Umbilical cord (tissue), 2 donors: ENCODE measurements around the gene DPP3. TPM values are rescaled to one million over a fixed set of nuclear protein-coding genes. Genes with fewer than 3 reads are reported as not detected.
"Not testable (repeated sequence)": the region's sequence is repeated elsewhere in the genome, so short reads cannot be mapped to it uniquely, and the experiment has no call there.

Experiments
- DNase-seq: peaks from one replicate; pipeline ENCODE4 v3.0.0-alpha.2; 2015; ENCODE audit warnings: low spot score
- total RNA-seq: library from RNA; depleted of rRNA; stranded (reverse); fragments of >200 nt; gene quantifications from one replicate; pipeline ENCODE4 v1.2.3, GENCODE V29; 2014; ENCODE audit warnings: low replicate concordance; ENCODE audit not compliant: insufficient read depth

The DPP3 gene, protein sequence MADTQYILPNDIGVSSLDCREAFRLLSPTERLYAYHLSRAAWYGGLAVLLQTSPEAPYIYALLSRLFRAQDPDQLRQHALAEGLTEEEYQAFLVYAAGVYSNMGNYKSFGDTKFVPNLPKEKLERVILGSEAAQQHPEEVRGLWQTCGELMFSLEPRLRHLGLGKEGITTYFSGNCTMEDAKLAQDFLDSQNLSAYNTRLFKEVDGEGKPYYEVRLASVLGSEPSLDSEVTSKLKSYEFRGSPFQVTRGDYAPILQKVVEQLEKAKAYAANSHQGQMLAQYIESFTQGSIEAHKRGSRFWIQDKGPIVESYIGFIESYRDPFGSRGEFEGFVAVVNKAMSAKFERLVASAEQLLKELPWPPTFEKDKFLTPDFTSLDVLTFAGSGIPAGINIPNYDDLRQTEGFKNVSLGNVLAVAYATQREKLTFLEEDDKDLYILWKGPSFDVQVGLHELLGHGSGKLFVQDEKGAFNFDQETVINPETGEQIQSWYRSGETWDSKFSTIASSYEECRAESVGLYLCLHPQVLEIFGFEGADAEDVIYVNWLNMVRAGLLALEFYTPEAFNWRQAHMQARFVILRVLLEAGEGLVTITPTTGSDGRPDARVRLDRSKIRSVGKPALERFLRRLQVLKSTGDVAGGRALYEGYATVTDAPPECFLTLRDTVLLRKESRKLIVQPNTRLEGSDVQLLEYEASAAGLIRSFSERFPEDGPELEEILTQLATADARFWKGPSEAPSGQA
- 24.6 TPM for total RNA-seq

DNA sequence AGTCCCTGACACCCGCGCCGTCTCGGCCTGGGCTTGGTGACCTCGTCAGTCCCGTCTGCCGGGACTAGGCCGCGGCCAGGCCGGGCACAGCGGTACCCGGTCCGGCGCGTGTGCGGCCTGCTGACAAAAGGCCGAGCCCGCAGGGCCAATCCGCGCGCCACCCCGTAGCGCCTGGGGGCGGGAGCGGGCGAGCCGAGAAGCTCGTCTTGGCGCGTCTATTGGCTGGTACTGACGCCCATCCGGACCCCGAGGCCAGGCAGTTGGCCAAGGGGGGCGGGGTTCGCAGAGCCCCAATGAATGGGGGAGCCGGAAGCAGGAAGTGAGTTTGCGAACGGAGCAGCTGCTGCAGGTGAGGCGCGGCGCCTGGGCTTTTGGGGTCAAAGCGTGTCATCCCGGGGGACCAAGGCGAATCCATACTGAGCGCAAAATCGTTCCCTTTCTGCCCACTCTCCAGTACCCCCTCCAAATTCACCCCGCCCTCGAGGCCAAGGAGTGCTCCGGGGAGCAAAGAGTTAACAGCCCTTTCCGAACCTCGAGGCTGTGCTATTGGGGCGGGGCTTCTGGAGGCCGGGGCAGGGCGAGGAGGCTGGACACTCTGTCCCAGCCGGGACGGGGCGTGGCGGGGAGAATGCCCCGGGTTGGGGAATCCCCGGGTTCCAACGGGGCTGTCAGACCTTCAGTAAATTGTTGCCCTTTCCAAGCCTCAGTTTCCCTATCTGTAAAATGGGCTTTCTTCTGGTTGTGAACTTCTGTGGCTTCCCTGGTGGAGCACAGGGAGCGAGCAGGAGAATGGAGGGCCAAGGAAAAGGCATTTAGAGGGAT, at the start of gene DPP3:
Gene DPP3 (plus strand): TSS at position 318 of the 822 bp plus-strand sequence. CDS start 1,767 bp downstream, outside the sequence.
- peak; percentile 98 for DNase-seq

DNA sequence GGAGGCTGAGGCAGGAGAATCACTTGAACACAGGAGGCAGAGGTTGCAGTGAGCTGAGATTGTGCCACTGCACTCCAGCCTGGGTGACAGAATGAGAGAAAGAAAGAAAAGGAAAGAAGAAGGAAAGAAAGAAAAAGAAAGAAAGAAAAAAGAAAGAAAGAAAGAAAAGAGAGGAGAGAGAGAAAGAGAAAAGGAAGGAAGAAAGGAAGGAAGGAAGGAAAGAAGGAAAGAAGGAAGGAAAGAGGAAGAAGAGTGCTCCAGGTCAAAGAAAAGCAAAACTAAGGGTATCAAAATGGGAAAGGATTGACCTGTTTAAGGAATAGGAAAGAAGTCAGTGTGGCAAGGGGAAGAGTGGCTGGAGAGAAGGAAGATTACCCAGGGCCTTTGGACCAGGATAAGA, 48.9 kb upstream of the DPP3 start:
- not testable (repeated sequence) for DNase-seq

DNA sequence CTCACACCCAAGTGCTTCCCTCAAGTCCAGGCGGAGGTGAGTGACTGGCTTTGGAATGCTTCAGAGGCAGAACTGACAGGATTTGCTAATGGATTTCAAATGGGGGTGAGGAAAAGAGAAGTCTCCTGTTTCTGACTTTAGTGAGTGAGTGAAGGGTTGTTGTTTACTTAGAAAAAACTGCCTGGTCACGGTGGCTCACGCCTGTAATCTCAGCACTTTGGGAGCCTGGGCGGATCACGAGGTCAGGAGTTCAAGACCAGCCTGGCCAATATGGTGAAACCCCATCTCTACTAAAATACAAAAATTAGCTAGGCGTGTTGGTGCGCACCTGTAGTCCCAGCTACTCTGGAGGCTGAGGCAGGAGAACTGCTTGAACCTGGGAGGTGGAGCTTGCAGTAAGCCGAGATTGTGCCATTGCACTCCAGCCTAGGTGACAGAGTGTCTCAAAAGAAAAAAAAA, 48.3 kb upstream of the DPP3 start:
- not testable (repeated sequence) for DNase-seq

DNA sequence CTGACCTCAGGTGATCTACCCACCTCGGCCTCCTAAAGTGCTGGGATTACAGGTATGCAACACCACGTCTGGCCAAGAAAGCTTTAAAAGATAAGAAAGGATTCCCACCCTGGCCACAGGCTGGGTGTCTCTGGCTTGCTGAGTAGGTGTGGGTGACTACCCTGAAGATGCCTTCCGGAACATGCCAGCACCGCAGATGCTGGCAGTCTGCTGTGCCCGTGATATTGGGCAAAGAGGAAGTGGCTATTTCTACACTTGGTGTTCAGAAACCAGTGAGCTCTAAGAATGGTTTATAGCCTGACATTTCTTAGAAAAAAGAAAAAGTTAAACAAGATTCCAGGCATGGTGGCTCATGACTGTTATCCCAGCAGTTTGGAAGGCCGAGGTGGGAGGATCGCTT, 47.6 kb upstream of the DPP3 start:
- DNase-seq: no peak

DNA sequence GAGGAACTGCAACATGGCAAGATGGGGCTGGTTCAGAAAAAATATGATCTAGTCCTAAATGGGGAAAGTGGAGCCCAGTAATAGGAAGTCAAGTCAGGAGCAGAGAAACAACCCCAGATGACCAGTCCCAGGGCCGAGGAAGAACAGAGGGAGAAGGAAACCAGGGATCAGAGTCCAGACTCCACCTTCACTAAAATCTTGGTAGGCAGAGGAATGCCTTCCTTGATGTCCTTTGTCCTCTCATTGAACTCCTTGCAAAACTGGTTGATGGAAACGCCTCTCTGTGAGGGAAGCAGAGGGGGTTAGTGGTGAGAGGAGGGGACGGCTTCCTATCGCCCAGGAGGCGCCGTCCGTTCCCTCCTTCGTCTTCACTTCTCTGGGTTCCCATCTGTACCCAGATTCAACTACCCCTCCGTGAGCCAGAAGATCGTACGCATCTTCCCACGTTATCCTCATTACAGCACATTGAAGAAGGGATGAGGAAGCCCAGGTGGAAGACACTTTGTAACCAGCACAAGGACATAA, 42.2 kb upstream of the DPP3 start:
- no peak for DNase-seq

DNA sequence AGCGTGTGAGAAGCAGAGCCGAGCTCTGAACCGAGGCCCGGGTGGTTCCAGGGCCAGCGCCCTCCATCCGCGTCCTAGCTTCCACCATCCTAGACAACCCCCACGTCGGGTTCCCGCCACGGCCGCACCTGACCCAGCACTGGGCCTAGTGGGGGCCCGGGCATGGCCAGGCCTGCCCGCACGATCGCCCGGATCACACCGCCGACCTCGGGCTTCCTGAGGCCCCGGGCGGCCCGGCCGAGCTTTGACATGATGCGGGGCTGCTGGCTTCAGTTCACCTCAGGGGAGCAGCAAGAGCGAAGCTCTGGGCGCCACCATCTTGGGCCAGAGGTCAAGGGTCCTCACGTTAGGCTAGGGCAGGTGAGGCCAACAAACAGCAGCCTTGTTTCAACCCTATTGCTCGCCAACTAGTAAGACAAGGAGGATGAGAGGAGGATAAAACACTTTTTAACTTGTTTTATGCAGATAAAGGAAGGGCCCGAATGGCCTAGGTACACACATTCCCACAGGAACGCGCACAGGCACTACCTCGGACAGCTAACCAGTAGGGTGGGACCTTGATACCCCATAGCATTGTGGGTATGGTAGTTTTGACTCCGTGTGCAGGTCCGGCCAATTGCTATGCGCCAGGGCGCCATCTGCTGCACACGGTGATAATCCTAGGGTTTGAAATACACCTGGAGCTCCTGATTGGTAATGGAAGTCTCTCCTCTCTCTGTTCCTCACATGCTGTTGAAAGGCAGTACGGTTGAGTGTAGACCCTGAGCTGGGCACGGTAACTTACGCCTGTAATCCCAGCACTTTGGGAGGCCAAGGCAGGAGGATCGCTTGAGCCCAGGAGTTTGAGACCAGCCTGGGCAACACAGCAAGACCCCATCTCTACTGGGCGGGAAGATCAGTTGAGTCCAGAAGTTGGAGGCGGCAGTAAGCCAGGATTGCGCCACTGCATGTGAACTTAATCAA, 41.4 kb upstream of the DPP3 start, which contains the start of gene MRPL11:
Gene MRPL11 (minus strand): TSS at position 345 of the 963 bp plus-strand sequence. CDS start 94 bp downstream, at position 251.
- peak; percentile 95 for DNase-seq

DNA sequence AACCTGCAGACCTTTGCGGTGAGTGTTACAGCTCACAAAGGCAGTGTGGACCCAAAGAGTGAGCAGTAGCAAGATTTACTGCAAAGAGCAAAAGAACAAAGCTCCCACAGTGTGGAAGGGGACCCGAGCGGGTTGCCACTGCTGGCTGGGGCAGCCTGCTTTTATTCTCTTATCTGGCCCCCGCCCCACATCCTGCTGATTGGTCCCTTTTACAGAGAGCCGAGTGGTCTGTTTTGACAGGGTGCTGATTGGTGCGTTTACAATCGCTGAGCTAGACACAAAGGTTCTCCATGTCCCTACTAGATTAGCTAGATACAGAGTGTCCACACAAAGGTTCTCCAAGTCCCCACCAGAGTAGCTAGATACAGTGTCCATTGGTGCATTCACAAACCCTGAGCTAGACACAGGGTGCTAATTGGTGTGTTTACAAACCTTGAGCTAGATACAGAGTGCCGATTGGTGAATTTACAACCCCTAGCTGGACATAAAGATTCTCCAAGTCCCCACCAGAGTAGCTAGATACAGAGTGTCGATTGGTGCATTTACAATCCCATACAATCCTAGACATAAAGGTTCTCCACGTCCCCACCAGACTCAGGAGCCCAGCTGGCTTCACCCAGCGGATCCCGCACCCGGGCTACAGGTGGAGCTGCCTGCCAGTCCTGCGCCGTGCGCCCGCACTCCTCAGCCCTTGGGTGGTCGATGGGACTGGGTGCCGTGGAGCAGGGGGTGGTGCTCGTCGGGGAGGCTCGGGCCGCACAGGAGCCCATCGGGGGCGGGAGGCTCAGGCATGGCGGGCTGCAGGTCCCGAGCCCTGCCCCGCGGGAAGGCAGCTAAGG, 39.9 kb upstream of the DPP3 start:
- DNase-seq: not testable (repeated sequence)

DNA sequence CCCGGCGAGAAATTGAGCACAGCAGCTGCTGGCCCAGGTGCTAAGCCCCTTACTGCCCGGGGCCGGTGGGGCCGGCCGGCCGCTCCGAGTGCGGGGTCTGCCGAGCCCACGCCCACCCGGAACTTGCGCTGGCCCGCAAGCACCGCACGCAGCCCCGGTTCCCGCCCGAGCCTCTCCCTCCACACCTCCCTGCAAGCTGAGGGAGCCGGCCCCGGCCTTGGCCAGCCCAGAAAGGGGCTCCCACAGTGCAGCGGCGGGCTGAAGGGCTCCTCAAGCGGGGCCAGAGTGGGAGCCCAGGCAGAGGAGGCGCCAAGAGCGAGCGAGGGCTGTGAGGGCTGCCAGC, 39.3 kb upstream of the DPP3 start:
- DNase-seq: not testable (repeated sequence)

DNA sequence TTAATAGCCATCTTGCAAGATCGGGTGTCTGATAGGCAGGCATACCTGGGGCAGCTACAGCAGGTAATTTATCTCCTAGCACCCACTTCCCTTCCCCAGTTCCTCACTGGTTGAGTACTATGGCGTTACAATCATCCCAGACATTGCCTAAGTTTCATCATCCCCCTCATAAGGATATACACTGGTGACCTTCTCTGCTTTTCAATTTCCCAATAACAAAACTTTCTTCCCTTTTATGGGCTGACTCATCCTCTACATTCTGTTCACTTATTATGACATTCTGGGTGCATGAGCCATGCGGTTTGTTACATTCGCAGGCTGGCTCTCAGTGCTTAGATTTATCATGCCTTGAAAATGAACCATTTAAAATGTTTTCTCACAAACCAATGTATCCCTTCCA, 36.6 kb upstream of the DPP3 start:
- no peak for DNase-seq

DNA sequence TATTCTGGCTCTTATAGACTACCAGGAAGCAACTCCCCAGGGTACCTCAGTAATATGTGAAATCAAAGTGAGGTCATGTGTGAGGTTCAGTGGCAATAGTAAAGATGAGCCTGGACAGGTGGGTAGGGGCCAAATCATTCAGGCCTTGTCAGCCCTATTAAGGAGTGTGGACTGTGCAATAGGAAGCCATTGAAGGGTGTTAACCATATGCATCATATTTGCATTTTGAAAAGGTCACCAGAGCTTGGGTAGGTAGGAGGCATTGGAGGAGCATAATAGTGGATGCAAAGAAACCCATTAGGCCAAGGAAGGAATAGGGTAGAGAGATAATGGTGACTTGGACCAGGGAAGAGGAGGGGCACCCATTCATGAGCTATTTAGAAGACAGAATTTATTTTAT, 33.2 kb upstream of the DPP3 start:
- DNase-seq: no peak

DNA sequence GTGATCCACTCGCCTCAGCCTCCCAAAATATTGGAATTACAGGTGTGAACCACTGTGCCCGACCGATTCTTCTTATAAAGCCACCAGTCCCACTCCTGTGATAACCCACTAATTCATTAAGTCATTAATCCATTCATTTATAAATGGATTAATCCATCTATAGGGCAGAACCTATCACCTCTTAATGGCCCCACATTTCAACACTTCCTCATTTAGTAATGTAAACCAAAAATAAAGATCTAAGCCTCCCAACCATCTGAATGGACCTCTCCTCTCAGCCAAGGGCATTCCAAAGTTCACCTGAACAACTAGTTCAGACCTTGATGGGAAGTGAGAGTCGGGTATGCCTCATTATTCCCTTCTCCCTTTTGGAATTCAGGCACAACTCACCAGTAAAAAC, 31.7 kb upstream of the DPP3 start:
- no peak for DNase-seq

DNA sequence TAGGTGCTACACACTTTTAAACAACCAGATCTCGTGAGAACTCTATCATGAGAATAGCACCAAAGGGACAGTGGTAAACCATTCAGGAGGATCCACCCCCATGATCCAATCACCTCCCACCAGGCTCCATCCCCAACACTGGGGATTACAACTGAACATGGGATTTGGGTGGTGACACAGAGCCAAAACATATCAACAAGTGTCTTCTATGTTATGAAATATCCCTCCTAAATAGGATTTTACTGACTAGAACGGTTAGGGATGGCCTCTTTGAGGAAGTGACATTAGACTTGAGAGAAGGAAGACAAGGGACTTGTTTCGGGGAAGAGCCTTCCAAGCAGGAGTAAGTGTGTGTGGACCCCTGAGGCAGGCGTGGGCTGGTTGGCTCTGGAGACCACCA, 29.7 kb upstream of the DPP3 start:
- DNase-seq: no peak

DNA sequence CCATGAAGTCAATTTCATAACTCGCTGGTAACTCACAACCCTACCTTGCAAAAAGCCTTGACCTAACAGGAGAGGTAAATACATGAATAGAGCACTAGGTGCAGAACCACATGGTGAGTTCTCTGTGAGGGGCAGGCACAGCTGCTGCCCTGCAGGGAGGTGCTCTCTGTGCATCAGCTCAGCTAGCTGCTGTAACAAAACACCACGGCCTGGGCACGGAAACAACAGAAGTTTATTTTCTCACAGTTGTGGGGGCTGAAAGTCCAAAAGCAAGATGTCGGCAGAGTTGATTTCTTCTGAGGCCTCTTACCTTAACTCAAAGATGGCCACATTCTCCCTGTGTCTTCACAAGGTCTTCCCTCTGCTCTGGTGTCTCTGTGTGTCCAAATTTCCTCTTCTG, 28.6 kb upstream of the DPP3 start:
- no peak for DNase-seq

DNA sequence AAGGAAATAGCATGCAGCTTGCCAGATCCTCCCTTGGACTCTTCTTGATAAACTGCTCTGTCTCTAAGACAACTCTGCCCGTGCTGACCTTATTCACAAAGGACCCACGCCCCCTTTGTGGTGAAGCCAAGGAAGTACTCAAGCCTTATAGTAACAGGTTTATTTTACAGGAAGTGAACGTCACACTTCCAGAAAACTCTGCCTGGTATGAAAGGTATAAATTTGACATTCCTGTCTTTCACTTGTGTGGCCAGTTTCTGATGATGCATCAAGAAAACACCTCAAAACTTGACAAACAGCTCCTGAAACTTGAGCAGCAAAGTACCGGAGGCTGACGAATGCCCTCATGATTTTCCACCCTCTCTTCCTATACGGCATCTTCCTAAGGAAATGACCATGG, 26.0 kb upstream of the DPP3 start:
- DNase-seq: no peak

DNA sequence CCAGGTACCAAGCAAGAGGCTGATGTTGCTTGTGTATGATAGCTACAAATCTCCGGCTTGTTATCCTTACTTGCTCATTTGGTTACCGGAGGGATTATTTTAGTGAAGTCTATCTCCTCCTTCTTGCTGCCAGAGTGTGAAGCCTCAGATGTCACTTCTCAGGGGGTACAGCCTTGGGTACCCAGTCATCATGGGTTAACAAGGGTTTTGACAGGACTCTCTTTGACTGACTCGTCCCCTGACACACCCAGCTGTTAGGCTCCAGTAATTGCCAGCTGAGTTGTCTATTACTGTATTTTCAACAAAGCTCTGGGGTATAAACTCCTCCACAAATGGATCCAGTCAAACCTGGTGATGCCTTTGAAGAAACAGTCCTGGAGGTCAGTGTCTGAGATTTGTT, 25.4 kb upstream of the DPP3 start:
- no peak for DNase-seq

DNA sequence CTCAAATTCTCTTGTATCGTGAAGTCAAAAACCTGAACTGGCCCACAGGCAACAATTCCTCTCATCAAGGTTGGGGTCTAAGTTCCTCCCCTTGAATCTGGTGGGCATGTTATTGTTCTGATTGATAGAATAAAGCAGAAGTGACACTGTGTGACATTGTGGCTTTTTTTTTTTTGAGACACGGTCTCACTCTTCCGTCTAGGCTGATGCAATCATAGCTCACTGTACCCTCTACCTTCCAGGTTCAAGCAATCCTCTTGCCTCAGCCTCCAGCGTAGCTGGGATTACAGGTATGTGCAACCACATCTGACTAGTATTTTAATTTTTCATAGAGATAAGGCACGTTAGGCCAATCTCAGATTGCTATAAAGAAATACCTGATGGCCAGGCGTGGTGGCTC, 22.4 kb upstream of the DPP3 start:
- no peak for DNase-seq

DNA sequence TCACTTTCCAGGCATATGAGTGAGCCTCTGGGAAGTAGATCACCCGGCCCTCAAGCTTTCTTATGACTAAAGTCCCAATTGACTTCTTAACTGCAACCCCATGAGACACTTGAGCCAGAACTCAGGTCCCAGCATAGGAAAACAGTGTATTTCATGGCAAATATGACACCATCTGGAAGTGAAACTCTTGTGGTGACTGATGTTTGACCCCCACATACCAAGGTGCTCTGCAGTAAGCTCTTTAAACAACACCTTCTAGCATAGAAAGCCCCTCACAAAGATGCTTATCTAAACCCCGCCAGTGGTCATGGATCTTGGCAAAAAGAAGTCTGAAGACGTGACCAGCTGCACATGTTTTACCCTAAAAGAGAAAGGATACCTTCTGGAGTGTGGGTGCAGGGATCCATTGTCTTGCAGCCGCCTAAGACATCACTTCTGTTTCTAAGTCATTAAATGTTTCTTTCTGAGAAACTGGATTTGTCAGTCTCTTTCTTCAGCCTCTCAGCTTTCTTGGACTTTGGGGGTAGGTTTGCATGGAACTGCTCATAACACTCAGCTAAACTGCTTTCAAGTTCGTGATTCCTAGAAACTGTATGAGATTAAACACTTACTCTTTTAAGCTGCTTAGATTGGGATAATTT, 21.0 kb upstream of the DPP3 start:
- no peak for DNase-seq

DNA sequence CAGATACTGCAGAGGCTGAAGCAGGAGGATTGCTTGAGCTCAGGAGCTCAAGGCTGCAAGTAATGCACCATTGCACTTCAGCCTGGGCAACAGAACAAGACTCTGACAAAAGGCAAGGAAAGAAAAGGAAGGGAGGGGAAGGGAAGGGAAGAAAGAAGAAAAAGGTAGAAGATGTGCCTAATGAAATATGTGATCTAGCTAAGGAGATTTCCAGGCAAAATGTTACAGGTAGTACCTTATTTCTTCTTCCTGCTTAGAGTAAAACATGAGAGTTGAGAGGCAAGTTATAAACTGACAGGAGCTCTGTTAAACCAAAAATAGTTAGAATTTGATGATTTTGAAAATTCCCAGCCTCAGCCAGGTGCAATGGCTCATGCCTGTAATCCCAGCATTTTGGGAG, 18.2 kb upstream of the DPP3 start:
- DNase-seq: no peak

DNA sequence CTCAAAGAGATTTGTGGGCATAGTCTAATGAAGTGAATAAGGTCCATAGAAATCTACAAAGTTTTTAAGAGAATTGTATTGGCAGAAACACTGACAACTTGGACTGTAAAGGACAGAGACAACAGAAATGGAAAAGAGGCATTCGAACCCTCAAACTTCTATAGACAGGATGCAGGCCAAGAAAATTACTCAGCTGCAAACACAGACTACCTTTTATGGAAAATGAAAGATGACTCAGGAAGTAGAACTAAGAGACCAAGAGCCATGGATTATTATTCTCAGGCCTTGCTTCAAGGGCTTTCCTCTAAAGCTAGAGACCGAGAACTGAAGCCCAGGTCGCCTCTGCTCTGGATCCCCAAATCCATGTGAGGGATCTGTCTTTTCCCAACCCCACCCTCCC, 17.3 kb upstream of the DPP3 start:
- DNase-seq: no peak
